ENCODE measurements around the gene SHROOM2.

The SHROOM2 gene

GRCh38 chrX:9992724-9993123, 206.5 kb downstream of the SHROOM2 start:
- H2BK5ac ChIP-seq (ENCODE audit: low read depth, low read length, poor library complexity, severe bottlenecking): no peak overlapping the region
- no peak overlapping the region for H3K18ac ChIP-seq (ENCODE audit: low read depth in 1 of 2, low read length in 2 of 2)
- H4K8ac ChIP-seq (ENCODE audit: low read length): no peak overlapping the region
- WGBS: over 99% methylated on average over 11 of the region's 18 CpGs
- no peak overlapping the region for H3K4me2 ChIP-seq (ENCODE audit: low read length, poor library complexity, severe bottlenecking)
- no peak overlapping the region for H3K27ac ChIP-seq (ENCODE audit: low read length, poor library complexity, severe bottlenecking)
- H3K4ac ChIP-seq (ENCODE audit: low read depth in 1 of 2, low read length in 2 of 2): no peak overlapping the region
- no peak overlapping the region for H2AFZ ChIP-seq (ENCODE audit: low read depth, low read length)
- no peak overlapping the region for H4K91ac ChIP-seq (ENCODE audit: low read length)
- H3K14ac ChIP-seq (ENCODE audit: low read length in 2 of 2): no peak overlapping the region
- no peaks in the 10 kb centered on the region for H3K9me3 ChIP-seq (ENCODE audit: control insufficient read depth, low read length)
- H3K27me3 ChIP-seq (ENCODE audit: control insufficient read depth in 1 of 2, insufficient read depth in 1 of 2, low read length in 2 of 2): no peaks in the 10 kb centered on the region
- H2BK120ac ChIP-seq (ENCODE audit: low read depth, low read length): no peak overlapping the region
- H3K4me3 ChIP-seq (ENCODE audit: insufficient read depth in 1 of 2, low read depth in 1 of 2, low read length in 2 of 2): no peak overlapping the region
- no peak for DNase-seq
- H2AK5ac ChIP-seq (ENCODE audit: low read length, severe bottlenecking): no peak overlapping the region
- no peaks in the 10 kb centered on the region for H3K36me3 ChIP-seq (ENCODE audit: control insufficient read depth in 1 of 2, insufficient read depth in 2 of 2, low read depth in 1 of 2, low read length in 2 of 2)
- H3K79me1 ChIP-seq (replicated peaks; ENCODE audit: low read length, poor library complexity, severe bottlenecking): no peaks in the 10 kb centered on the region
- H2BK12ac ChIP-seq (ENCODE audit: low read length in 2 of 2): no peak overlapping the region
- H3K4me1 ChIP-seq (ENCODE audit: control insufficient read depth, insufficient read depth, low read depth, low read length): no peaks in the 10 kb centered on the region
- H2BK15ac ChIP-seq (ENCODE audit: low read depth, poor library complexity, severe bottlenecking): no peak overlapping the region
- H3K23ac ChIP-seq (ENCODE audit: low read length in 2 of 2): no peak overlapping the region
- no peak overlapping the region for H3K9ac ChIP-seq (ENCODE audit: low read length)

- no peak overlapping the region for H2BK12ac ChIP-seq (ENCODE audit: low read length in 2 of 2)
These were observed 209.7 kb downstream of the SHROOM2 start for GRCh38 chrX:9995855-9996339.

GRCh38 chrX:9997041-9997440, 210.8 kb downstream of the SHROOM2 start:
- Histone ChIP-seq H2AFZ (ENCODE audit: low read depth, low read length) (no peak overlapping the region), H2BK5ac (ENCODE audit: low read depth, low read length, poor library complexity, severe bottlenecking) (no peak overlapping the region), H3K4me2 (ENCODE audit: low read length, poor library complexity, severe bottlenecking) (no peak overlapping the region), H3K18ac (ENCODE audit: low read depth in 1 of 2, low read length in 2 of 2) (no peak overlapping the region), H3K79me1 (replicated peaks; ENCODE audit: low read length, poor library complexity, severe bottlenecking) (no peaks in the 10 kb centered on the region), H3K9me3 (ENCODE audit: control insufficient read depth, low read length) (no peaks in the 10 kb centered on the region), H2AK5ac (ENCODE audit: low read length, severe bottlenecking) (no peak overlapping the region), H2BK15ac (ENCODE audit: low read depth, poor library complexity, severe bottlenecking) (no peak overlapping the region), H2BK120ac (ENCODE audit: low read depth, low read length) (no peak overlapping the region), H3K14ac (ENCODE audit: low read length in 2 of 2) (no peak overlapping the region), H3K27me3 (ENCODE audit: control insufficient read depth in 1 of 2, insufficient read depth in 1 of 2, low read length in 2 of 2) (no peaks in the 10 kb centered on the region), H3K4me1 (ENCODE audit: control insufficient read depth, insufficient read depth, low read depth, low read length) (no peaks in the 10 kb centered on the region), H3K23ac (ENCODE audit: low read length in 2 of 2) (no peak overlapping the region), H3K4ac (ENCODE audit: low read depth in 1 of 2, low read length in 2 of 2) (no peak overlapping the region), H2BK12ac (ENCODE audit: low read length in 2 of 2) (no peak overlapping the region), H3K9ac (ENCODE audit: low read length) (no peak overlapping the region), H4K8ac (ENCODE audit: low read length) (no peak overlapping the region), H3K36me3 (ENCODE audit: control insufficient read depth in 1 of 2, insufficient read depth in 2 of 2, low read depth in 1 of 2, low read length in 2 of 2) (no peaks in the 10 kb centered on the region), H4K91ac (ENCODE audit: low read length) (no peak overlapping the region), H3K4me3 (ENCODE audit: insufficient read depth in 1 of 2, low read depth in 1 of 2, low read length in 2 of 2) (no peak overlapping the region), H3K27ac (ENCODE audit: low read length, poor library complexity, severe bottlenecking) (no peak overlapping the region)
- no peak for DNase-seq
- 98% methylated on average over 9 of the region's 9 CpGs for WGBS

More at GRCh38 chrX:9995855-9996339, 209.7 kb downstream of the SHROOM2 start:
- no peaks in the 10 kb centered on the region for H3K9me3 ChIP-seq (ENCODE audit: control insufficient read depth, low read length)
- H3K4me3 ChIP-seq (ENCODE audit: insufficient read depth in 1 of 2, low read depth in 1 of 2, low read length in 2 of 2): no peak overlapping the region
- peak; percentile 73 for DNase-seq
- H3K4me2 ChIP-seq (ENCODE audit: low read length, poor library complexity, severe bottlenecking): no peak overlapping the region
- no peak overlapping the region for H3K14ac ChIP-seq (ENCODE audit: low read length in 2 of 2)
- no peak overlapping the region for H3K9ac ChIP-seq (ENCODE audit: low read length)
- no peak overlapping the region for H3K23ac ChIP-seq (ENCODE audit: low read length in 2 of 2)
- WGBS: 2% methylated on average over 8 of the region's 18 CpGs
- H3K36me3 ChIP-seq (ENCODE audit: control insufficient read depth in 1 of 2, insufficient read depth in 2 of 2, low read depth in 1 of 2, low read length in 2 of 2): no peaks in the 10 kb centered on the region
- H4K91ac ChIP-seq (ENCODE audit: low read length): no peak overlapping the region
- H3K27ac ChIP-seq (ENCODE audit: low read length, poor library complexity, severe bottlenecking): no peak overlapping the region
- no peak overlapping the region for H3K4ac ChIP-seq (ENCODE audit: low read depth in 1 of 2, low read length in 2 of 2)
- H2BK5ac ChIP-seq (ENCODE audit: low read depth, low read length, poor library complexity, severe bottlenecking): no peak overlapping the region
- H2AFZ ChIP-seq (ENCODE audit: low read depth, low read length): no peak overlapping the region
- no peak overlapping the region for H2BK120ac ChIP-seq (ENCODE audit: low read depth, low read length)
- no peak overlapping the region for H2BK15ac ChIP-seq (ENCODE audit: low read depth, poor library complexity, severe bottlenecking)
- no peaks in the 10 kb centered on the region for H3K4me1 ChIP-seq (ENCODE audit: control insufficient read depth, insufficient read depth, low read depth, low read length)
- no peaks in the 10 kb centered on the region for H3K27me3 ChIP-seq (ENCODE audit: control insufficient read depth in 1 of 2, insufficient read depth in 1 of 2, low read length in 2 of 2)
- no peak overlapping the region for H4K8ac ChIP-seq (ENCODE audit: low read length)
- no peak overlapping the region for H3K18ac ChIP-seq (ENCODE audit: low read depth in 1 of 2, low read length in 2 of 2)
- H3K79me1 ChIP-seq (replicated peaks; ENCODE audit: low read length, poor library complexity, severe bottlenecking): no peaks in the 10 kb centered on the region
- H2AK5ac ChIP-seq (ENCODE audit: low read length, severe bottlenecking): no peak overlapping the region

- no peaks in the 10 kb centered on the region for H3K79me1 ChIP-seq (replicated peaks; ENCODE audit: low read length, poor library complexity, severe bottlenecking)
These were observed 211.3 kb downstream of the SHROOM2 start for GRCh38 chrX:9997524-9997923.

More at GRCh38 chrX:9997524-9997923, 211.3 kb downstream of the SHROOM2 start:
- no peak overlapping the region for H2BK120ac ChIP-seq (ENCODE audit: low read depth, low read length)
- H3K4me3 ChIP-seq (ENCODE audit: insufficient read depth in 1 of 2, low read depth in 1 of 2, low read length in 2 of 2): no peak overlapping the region
- H4K91ac ChIP-seq (ENCODE audit: low read length): no peak overlapping the region
- no peak overlapping the region for H3K27ac ChIP-seq (ENCODE audit: low read length, poor library complexity, severe bottlenecking)
- no peak overlapping the region for H2AK5ac ChIP-seq (ENCODE audit: low read length, severe bottlenecking)
- no peak overlapping the region for H3K14ac ChIP-seq (ENCODE audit: low read length in 2 of 2)
- H2BK5ac ChIP-seq (ENCODE audit: low read depth, low read length, poor library complexity, severe bottlenecking): no peak overlapping the region
- H3K27me3 ChIP-seq (ENCODE audit: control insufficient read depth in 1 of 2, insufficient read depth in 1 of 2, low read length in 2 of 2): no peaks in the 10 kb centered on the region
- H2BK15ac ChIP-seq (ENCODE audit: low read depth, poor library complexity, severe bottlenecking): no peak overlapping the region
- no peak overlapping the region for H3K18ac ChIP-seq (ENCODE audit: low read depth in 1 of 2, low read length in 2 of 2)
- no peak overlapping the region for H3K4me2 ChIP-seq (ENCODE audit: low read length, poor library complexity, severe bottlenecking)
- no peaks in the 10 kb centered on the region for H3K9me3 ChIP-seq (ENCODE audit: control insufficient read depth, low read length)
- 94% methylated on average over 6 of the region's 8 CpGs for WGBS
- no peak for DNase-seq
- H3K36me3 ChIP-seq (ENCODE audit: control insufficient read depth in 1 of 2, insufficient read depth in 2 of 2, low read depth in 1 of 2, low read length in 2 of 2): no peaks in the 10 kb centered on the region
- H3K9ac ChIP-seq (ENCODE audit: low read length): no peak overlapping the region
- no peak overlapping the region for H4K8ac ChIP-seq (ENCODE audit: low read length)
- no peaks in the 10 kb centered on the region for H3K4me1 ChIP-seq (ENCODE audit: control insufficient read depth, insufficient read depth, low read depth, low read length)
- no peak overlapping the region for H2AFZ ChIP-seq (ENCODE audit: low read depth, low read length)
- H3K4ac ChIP-seq (ENCODE audit: low read depth in 1 of 2, low read length in 2 of 2): no peak overlapping the region
- no peak overlapping the region for H2BK12ac ChIP-seq (ENCODE audit: low read length in 2 of 2)
- no peak overlapping the region for H3K23ac ChIP-seq (ENCODE audit: low read length in 2 of 2)

Measured in mesenchymal stem cell (in vitro differentiated cells and primary cell).